Trophoblast cell (in vitro differentiated cells and primary cell): ENCODE results near the gene SRF.
A peak's percentile ranks its signal among the peaks of the same experiment; 100 is the strongest.

Experiments
- DNase-seq, 2 donors: peaks; one replicate each; pipeline ENCODE4 v3.0.0-alpha.2; 2016
- H2AFZ ChIP-seq: 2 replicates; pipeline ENCODE4 v1.6.1; 2013; ENCODE audit warnings: low read length, moderate library complexity, mild to moderate bottlenecking; ENCODE audit not compliant: insufficient read depth, poor library complexity
- H2AK5ac ChIP-seq: 2 replicates; pipeline ENCODE4 v1.6.1; 2013; ENCODE audit warnings: mild to moderate bottlenecking, low read length
- H2BK120ac ChIP-seq: 2 replicates; pipeline ENCODE4 v1.6.1; 2013; ENCODE audit warnings: low read length, mild to moderate bottlenecking, moderate library complexity; ENCODE audit not compliant: insufficient read depth, poor library complexity
- H2BK12ac ChIP-seq: 2 replicates; pipeline ENCODE4 v1.6.1; 2013; ENCODE audit warnings: mild to moderate bottlenecking, low read length, moderate library complexity
- H2BK5ac ChIP-seq: 2 replicates; pipeline ENCODE4 v1.6.1; 2013; ENCODE audit warnings: low read length, low read depth, moderate library complexity, mild to moderate bottlenecking; ENCODE audit not compliant: poor library complexity
- H3K14ac ChIP-seq: 2 replicates; pipeline ENCODE4 v1.6.1; 2013; ENCODE audit warnings: mild to moderate bottlenecking, low read length
- H3K18ac ChIP-seq: 2 replicates; pipeline ENCODE4 v1.6.1; 2013; ENCODE audit warnings: mild to moderate bottlenecking, low read length
- H3K23ac ChIP-seq: 2 replicates; pipeline ENCODE4 v1.6.1; 2013; ENCODE audit warnings: low read length
- H3K27ac ChIP-seq: 2 replicates; pipeline ENCODE4 v1.5.1; 2013; ENCODE audit warnings: low read depth, mild to moderate bottlenecking, inconsistent platforms, low read length, moderate library complexity
- H3K27me3 ChIP-seq: 2 replicates; pipeline ENCODE4 v1.6.1; 2013; ENCODE audit warnings: inconsistent platforms, mild to moderate bottlenecking, low read length, moderate library complexity; ENCODE audit not compliant: insufficient read depth
- H3K36me3 ChIP-seq, 2 experiments: 1 replicate in 1 of 2; 2 replicates in 1 of 2; pipeline ENCODE4 v1.6.1; 2013; ENCODE audit warnings: low read length in 2 of 2, mild to moderate bottlenecking in 2 of 2, moderate library complexity in 1 of 2; ENCODE audit not compliant: insufficient read depth in 2 of 2, control insufficient read depth in 1 of 2
- H3K4ac ChIP-seq: 2 replicates; pipeline ENCODE4 v1.6.1; 2013; ENCODE audit warnings: low read depth, mild to moderate bottlenecking, low read length, moderate library complexity
- H3K4me1 ChIP-seq, 2 experiments: 1 replicate in 1 of 2; 2 replicates in 1 of 2; pipeline ENCODE4 v1.6.1; 2013; ENCODE audit warnings: low read length in 2 of 2, mild to moderate bottlenecking in 2 of 2, moderate library complexity in 1 of 2; ENCODE audit not compliant: insufficient read depth in 2 of 2, control insufficient read depth in 1 of 2
- H3K4me2 ChIP-seq: 2 replicates; pipeline ENCODE4 v1.6.1; 2013; ENCODE audit warnings: inconsistent platforms, mild to moderate bottlenecking, low read length, moderate library complexity
- H3K4me3 ChIP-seq: 2 replicates; pipeline ENCODE4 v1.5.1; 2013; ENCODE audit warnings: mild to moderate bottlenecking, low read depth, low read length, inconsistent platforms
- H3K79me1 ChIP-seq: one replicate; pipeline ENCODE4 v1.6.1; 2013; ENCODE audit warnings: low read length
- H3K79me2 ChIP-seq: 2 replicates; pipeline ENCODE4 v1.6.1; 2013; ENCODE audit warnings: low read length, mild to moderate bottlenecking; ENCODE audit not compliant: control insufficient read depth, insufficient read depth, poor library complexity
- H3K9ac ChIP-seq: 2 replicates; pipeline ENCODE4 v1.6.1; 2013; ENCODE audit warnings: mild to moderate bottlenecking, low read length
- H3K9me3 ChIP-seq: 2 replicates; pipeline ENCODE4 v1.6.1; 2013; ENCODE audit warnings: low read depth, mild to moderate bottlenecking, control low read depth, inconsistent platforms, low read length; ENCODE audit not compliant: insufficient read depth
- H4K12ac ChIP-seq: 2 replicates; pipeline ENCODE4 v1.6.1; 2013; ENCODE audit warnings: low read depth, mild to moderate bottlenecking, low read length, moderate library complexity
- H4K8ac ChIP-seq: 2 replicates; pipeline ENCODE4 v1.6.1; 2013; ENCODE audit warnings: low read depth, mild to moderate bottlenecking, low read length, moderate library complexity
- H4K91ac ChIP-seq: one replicate; pipeline ENCODE4 v1.6.1; 2013; ENCODE audit warnings: low read depth, mild to moderate bottlenecking, low read length, moderate library complexity
- WGBS: extraction: QIAGEN DNeasy Blood & Tissue Kit; methylation state at CpG from one replicate; pipeline ENCODE4 v1.1.7; 2013; ENCODE audit warnings: missing lambda C conversion rate; ENCODE audit not compliant: insufficient read length, insufficient coverage; ENCODE audit errors: extremely low coverage; 5-methylcytosine and 5-hydroxymethylcytosine counted together

Gene SRF

GRCh38 chr6:43125119-43125518 is 46.0 kb upstream of the SRF start:
- peak overlapping the region; percentile 97 for H2BK120ac ChIP-seq
- H3K79me1 ChIP-seq: peaks cover 68% of the 10 kb centered on the region
- H3K36me3 ChIP-seq: peaks cover 13 to 14% of the 10 kb centered on the region in 2 experiments
- no peak overlapping the region for H2AFZ ChIP-seq
- H2AK5ac ChIP-seq: peak overlapping the region; percentile 60
- H2BK5ac ChIP-seq: peak overlapping the region; percentile 99
- H3K27ac ChIP-seq: peak overlapping the region; percentile 99
- peak overlapping the region; percentile 82 for H3K18ac ChIP-seq
- peak overlapping the region; percentile 72 for H3K14ac ChIP-seq
- peaks cover 63 to 75% of the 10 kb centered on the region in 2 experiments for H3K4me1 ChIP-seq
- peaks cover 51% of the 10 kb centered on the region for H3K79me2 ChIP-seq
- WGBS: no CpG with 5 or more reads among the region's 6 CpGs
- no peaks in the 10 kb centered on the region for H3K9me3 ChIP-seq
- no peak overlapping the region for H3K4me3 ChIP-seq
- peak overlapping the region; percentile 78 for H3K4ac ChIP-seq
- no peaks in the 10 kb centered on the region for H3K27me3 ChIP-seq
- DNase-seq: no peak
- H3K9ac ChIP-seq: no peak overlapping the region
- H3K4me2 ChIP-seq: peak overlapping the region; percentile 47
- peak overlapping the region; percentile 64 for H4K8ac ChIP-seq
- H3K23ac ChIP-seq: no peak overlapping the region
- no peak overlapping the region for H4K12ac ChIP-seq
- peak overlapping the region; percentile 100 for H4K91ac ChIP-seq
- peak overlapping the region; percentile 37 for H2BK12ac ChIP-seq

- peak overlapping the region; percentile 97 for H2BK120ac ChIP-seq
- no peak overlapping the region for H2AFZ ChIP-seq
- H4K12ac ChIP-seq: no peak overlapping the region
- peaks cover 17 to 18% of the 10 kb centered on the region in 2 experiments for H3K36me3 ChIP-seq
- peak overlapping the region; percentile 78 for H3K4ac ChIP-seq
- peak overlapping the region; percentile 60 for H2AK5ac ChIP-seq
- peaks cover 50% of the 10 kb centered on the region for H3K79me2 ChIP-seq
- peaks cover 59 to 71% of the 10 kb centered on the region in 2 experiments for H3K4me1 ChIP-seq
- peak overlapping the region; percentile 72 for H3K14ac ChIP-seq
- peak overlapping the region; percentile 64 for H4K8ac ChIP-seq
- H3K9ac ChIP-seq: peak overlapping the region; percentile 6
- H3K18ac ChIP-seq: peak overlapping the region; percentile 82
- H3K27me3 ChIP-seq: no peaks in the 10 kb centered on the region
- peak overlapping the region; percentile 37 for H2BK12ac ChIP-seq
- H3K27ac ChIP-seq: peak overlapping the region; percentile 99
- peaks cover 63% of the 10 kb centered on the region for H3K79me1 ChIP-seq
- H3K9me3 ChIP-seq: no peaks in the 10 kb centered on the region
- peak overlapping the region; percentile 93 for H2BK5ac ChIP-seq
- DNase-seq: no peak
- H3K23ac ChIP-seq: no peak overlapping the region
- H4K91ac ChIP-seq: peak overlapping the region; percentile 95
- WGBS: no CpG with 5 or more reads among the region's 1 CpG
- H3K4me3 ChIP-seq: no peak overlapping the region
- peak overlapping the region; percentile 47 for H3K4me2 ChIP-seq
Observed at GRCh38 chr6:43125555-43125954, 45.5 kb upstream of the SRF start.

GRCh38 chr6:43127180-43127579 is 43.9 kb upstream of the SRF start:
- WGBS: no CpG with 5 or more reads among the region's 12 CpGs
- Histone ChIP-seq H3K4me3 (no peak overlapping the region), H3K23ac (no peak overlapping the region)

GRCh38 chr6:43127877-43128276 is 43.2 kb upstream of the SRF start:
- Histone ChIP-seq H3K4me3 (no peak overlapping the region), H3K14ac (no peak overlapping the region), H3K9ac (no peak overlapping the region)

More at GRCh38 chr6:43127180-43127579, 43.9 kb upstream of the SRF start:
- H2BK12ac ChIP-seq: peak overlapping the region; percentile 81
- no peaks in the 10 kb centered on the region for H3K27me3 ChIP-seq
- H3K9me3 ChIP-seq: no peaks in the 10 kb centered on the region
- H3K79me1 ChIP-seq: peaks cover 51% of the 10 kb centered on the region
- peaks cover 31 to 32% of the 10 kb centered on the region in 2 experiments for H3K36me3 ChIP-seq
- H3K27ac ChIP-seq: peak overlapping the region; percentile 99
- H3K14ac ChIP-seq: peak overlapping the region; percentile 90
- peaks cover 42% of the 10 kb centered on the region for H3K79me2 ChIP-seq
- no peak overlapping the region for H2AFZ ChIP-seq
- H4K12ac ChIP-seq: peak overlapping the region; percentile 23
- H2BK120ac ChIP-seq: peak overlapping the region; percentile 49
- no peak overlapping the region for H3K4me2 ChIP-seq
- DNase-seq: no peak
- peak overlapping the region; percentile 93 for H2BK5ac ChIP-seq
- H3K4ac ChIP-seq: peak overlapping the region; percentile 93
- H3K9ac ChIP-seq: no peak overlapping the region
- H4K91ac ChIP-seq: peak overlapping the region; percentile 95
- peak overlapping the region; percentile 16 for H2AK5ac ChIP-seq
- H3K4me1 ChIP-seq: peaks cover 46 to 56% of the 10 kb centered on the region in 2 experiments
- peak overlapping the region; percentile 39 for H4K8ac ChIP-seq
- H3K18ac ChIP-seq: peak overlapping the region; percentile 32

More at GRCh38 chr6:43127877-43128276, 43.2 kb upstream of the SRF start:
- H2BK5ac ChIP-seq: no peak overlapping the region
- no peak overlapping the region for H2BK12ac ChIP-seq
- no peak overlapping the region for H3K27ac ChIP-seq
- H3K9me3 ChIP-seq: peaks cover 2% of the 10 kb centered on the region
- no peak overlapping the region for H4K91ac ChIP-seq
- H3K4ac ChIP-seq: peak overlapping the region; percentile 61
- peaks cover 37 to 39% of the 10 kb centered on the region in 2 experiments for H3K36me3 ChIP-seq
- no peak overlapping the region for H4K12ac ChIP-seq
- H2AFZ ChIP-seq: no peak overlapping the region
- peak overlapping the region; percentile 44 for H3K18ac ChIP-seq
- H3K4me2 ChIP-seq: no peak overlapping the region
- H2AK5ac ChIP-seq: no peak overlapping the region
- peaks cover 44% of the 10 kb centered on the region for H3K79me1 ChIP-seq
- DNase-seq: no peak
- no CpG with 5 or more reads among the region's 11 CpGs for WGBS
- H4K8ac ChIP-seq: no peak overlapping the region
- no peak overlapping the region for H2BK120ac ChIP-seq
- peaks cover 40 to 50% of the 10 kb centered on the region in 2 experiments for H3K4me1 ChIP-seq
- H3K79me2 ChIP-seq: peaks cover 37% of the 10 kb centered on the region
- no peak overlapping the region for H3K23ac ChIP-seq
- no peaks in the 10 kb centered on the region for H3K27me3 ChIP-seq
